ENCODE results near the gene PDK2.

The PDK2 gene

DNA sequence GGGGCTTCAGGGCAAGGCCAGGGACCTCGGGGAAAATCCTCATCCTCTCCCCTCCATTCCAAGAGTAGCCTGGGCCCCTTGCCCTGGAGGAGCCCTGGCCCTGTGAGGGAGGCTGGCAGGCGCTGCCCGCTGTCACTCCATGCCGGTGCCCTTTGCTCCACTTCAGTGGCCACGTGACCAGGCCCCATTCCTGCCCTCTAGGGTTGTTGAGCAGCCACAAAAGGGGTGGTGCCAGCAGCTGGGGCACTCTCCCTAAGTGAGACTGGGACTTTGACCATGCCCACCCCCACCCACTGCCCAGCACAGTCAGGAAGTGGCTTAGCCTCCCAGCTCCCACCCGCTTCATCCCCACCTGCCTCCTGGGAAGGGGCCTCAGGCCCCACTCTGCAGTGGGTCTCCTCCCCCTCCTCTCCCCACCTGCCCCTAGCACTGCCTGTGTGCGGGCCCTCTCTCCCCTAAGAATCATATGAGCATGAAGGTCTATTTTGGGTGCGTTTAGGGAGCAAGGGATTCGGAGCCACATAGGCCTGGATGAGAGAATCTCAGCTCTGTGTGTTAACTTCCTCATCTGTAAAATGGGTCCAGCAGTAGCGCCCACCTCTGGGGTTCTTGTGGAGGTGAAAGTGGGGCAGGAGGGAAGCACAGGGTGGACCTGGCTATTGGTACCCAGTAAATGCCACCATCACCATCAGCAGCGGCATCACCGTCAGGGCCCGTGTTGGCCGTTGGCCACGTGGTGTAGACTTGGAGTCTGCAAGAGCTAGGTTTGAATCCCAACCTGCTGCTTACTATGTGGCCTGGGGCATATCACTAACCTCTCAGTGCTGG is 7.2 kb downstream of the PDK2 start:
- DNase-seq: no peak

DNA sequence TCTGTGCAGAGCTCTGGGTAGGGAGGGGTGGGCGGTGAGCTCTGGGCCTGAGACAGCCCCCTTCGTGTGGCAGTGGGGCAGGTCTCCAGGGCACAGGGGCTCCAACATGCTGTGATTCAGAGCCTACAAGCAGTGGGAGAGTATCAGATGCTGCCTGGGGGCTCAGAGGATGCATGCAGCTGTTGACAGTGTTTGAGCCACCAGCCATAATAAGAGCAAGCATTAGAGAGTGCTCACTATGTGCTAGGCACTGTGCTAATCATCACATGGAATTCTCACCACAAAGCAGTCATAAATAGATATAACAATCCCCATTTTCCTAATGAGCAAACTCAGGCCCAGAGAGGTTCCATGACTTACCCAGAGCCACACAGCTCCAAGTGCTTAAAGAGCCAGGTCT is 8.1 kb downstream of the PDK2 start:
- no peak for DNase-seq

DNA sequence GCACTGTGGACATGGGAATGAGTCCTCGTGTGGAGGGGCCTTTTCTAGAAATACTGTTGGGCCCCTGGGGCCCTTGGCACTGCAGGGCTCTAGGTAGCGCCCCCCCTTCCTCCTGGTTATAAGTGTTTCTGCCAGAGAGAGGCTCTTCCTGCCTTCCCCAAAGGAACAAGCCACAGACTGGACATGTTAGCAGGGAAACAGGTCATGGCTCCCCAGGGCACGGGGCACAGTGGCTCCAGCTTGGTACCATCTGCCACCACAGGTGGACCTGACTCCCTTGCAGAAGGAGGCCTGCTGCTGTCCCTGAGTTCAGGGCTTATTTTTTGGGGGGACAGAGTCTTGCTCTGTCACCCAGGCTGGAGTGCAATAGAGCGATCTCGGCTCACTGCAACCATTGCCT is 8.8 kb downstream of the PDK2 start:
- no peak for DNase-seq

DNA sequence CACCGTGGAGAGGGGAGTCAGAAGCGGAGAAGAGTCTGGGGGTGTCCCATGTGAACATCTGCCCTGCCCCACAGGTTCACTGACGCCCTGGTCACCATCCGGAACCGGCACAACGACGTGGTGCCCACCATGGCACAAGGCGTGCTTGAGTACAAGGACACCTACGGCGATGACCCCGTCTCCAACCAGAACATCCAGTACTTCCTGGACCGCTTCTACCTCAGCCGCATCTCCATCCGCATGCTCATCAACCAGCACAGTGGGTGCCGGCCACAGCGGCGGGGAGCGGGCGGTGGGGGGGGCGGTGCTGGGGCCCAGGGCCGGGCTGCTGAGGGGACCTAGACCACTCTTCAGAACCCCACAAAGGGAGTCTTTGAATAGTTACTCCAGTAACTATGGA is 10.7 kb downstream of the PDK2 start:
- DNase-seq: no peak

DNA sequence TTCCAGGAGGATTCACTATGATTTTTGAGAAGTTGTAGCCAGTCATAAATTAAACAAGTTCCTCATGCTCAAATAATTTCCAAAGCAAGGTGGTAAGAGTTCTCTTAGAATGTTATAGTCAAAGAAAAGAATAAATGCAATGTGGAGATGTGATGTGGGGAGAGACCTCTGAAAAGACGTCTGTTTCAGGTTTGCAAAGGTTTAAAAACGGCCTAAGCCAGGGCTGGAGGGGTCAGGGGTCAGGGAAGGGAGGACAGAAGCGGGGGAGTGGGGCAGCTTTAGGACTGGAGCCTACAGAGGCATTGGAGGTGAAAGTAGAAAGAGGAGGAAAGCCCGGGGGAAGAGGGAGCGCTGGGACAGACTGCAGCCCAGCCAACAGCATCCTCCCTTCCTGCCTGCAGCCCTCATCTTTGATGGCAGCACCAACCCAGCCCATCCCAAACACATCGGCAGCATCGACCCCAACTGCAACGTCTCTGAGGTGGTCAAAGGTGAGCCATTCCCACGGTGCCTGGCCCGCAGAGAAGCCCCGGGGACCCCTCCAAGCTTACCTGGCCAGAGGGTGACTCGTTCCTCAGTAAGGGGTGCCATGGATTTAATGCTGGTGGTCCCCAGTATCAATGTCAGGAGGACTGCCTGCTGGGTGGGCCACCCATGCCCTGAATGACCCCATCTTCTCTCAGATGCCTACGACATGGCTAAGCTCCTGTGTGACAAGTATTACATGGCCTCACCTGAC is 11.4 kb downstream of the PDK2 start:
- DNase-seq: no peak

DNA sequence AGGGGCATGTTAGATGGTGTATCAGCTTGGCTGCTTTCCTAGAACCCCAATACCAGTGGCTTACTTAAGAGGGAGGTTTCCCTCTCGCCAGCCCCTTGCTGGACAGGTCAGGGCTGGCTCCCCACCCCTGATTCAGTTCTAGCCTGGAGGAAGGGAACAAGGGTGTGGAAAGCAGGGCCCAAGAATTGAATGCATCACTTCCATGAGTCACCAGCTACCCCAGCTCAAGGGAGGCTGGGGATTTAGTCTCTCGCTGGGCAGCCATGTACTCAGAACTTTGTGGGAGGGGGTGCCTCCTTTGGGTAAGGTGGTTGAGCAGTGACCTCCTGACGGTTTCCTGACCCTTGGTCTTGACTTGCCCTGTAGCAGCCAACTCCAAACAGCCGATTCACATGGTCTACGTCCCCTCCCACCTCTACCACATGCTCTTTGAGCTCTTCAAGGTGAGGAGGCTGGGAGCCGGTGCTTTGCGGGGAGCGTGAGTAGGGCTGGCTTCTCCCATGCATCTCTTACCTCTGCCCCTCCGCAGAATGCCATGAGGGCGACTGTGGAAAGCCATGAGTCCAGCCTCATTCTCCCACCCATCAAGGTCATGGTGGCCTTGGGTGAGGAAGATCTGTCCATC is 12.8 kb downstream of the PDK2 start:
- DNase-seq: no peak

DNA sequence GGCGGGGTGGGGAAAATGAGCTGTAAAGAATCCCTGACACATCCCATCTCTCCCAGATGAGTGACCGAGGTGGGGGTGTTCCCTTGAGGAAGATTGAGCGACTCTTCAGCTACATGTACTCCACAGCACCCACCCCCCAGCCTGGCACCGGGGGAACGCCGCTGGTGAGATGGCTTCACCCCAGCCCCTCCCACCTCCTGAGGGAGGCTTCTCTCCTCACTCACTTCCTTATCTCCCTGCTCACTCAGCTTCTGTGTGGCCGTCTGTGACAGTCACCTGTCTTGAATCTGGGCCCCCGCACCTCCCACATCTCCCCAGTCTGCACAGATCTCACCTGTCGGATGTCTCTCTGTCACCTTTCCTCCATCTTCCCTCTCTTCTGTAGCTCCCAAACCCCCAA is 13.4 kb downstream of the PDK2 start:
- DNase-seq: no peak

DNA sequence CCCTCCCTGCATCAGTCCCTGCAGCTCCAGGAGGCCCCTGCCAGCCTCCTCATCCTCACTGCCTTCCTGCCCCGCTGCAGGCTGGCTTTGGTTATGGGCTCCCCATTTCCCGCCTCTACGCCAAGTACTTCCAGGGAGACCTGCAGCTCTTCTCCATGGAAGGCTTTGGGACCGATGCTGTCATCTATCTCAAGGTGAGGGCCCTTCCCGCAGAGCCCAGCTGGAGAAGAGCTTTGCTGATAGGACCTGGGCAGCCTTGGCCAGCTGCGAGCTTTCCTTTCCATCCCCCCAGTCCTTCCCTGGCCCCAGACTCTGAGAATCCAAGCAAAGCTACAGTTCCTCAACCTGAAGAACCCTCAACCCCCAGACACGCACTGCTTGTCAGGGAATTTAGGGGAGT is 14.1 kb downstream of the PDK2 start:
- no peak for DNase-seq

DNA sequence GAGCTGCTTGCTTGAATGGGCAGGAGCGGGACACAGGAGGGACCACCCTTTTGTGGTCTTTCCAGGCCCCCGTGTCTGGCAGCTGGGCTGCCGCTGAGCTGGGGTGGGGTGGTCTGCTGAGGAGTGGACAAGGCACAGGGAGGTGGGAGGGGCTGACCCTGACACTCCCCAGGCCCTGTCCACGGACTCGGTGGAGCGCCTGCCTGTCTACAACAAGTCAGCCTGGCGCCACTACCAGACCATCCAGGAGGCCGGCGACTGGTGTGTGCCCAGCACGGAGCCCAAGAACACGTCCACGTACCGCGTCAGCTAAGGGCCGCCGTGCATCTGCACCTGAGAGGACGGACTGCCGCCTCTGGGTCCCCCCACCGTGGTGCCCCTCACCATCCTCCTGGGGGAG is 14.6 kb downstream of the PDK2 start:
- DNase-seq: no peak

DNA sequence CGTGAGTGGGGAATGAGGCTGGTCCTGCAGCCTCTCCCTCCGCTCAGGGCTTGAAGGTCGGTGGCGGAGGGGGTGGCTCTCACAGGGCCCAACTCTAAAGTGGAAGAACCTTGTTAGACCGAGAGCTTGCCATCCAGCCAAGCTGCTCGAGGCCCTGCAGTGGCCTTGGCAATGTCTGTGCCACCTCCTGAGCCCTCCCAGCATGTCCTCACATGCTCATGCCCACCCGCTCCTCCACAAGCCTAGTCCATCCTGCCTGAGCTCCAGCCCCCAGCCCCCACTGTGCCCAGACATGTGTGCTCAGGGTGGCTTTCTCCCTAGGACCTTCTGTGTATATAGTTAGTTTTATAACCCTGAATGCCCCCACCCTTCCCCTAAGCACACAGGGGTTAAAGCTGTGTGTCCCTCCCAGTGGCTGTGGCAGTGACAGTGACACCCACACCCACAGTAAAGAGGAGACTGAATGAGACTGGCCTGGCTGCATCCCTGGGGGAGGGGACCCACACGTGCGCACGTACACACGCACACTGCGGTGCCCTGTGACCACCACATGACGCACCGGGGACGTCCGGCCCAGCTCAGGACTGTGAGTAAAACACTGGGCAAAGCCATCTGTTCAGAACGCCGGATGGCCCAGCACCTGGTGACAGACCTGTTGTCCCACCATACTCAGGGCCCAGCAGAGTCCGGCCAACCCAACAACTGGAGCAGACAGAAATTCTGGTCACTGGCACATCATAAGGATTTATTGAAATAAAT is 15.6 kb downstream of the PDK2 start:
- DNase-seq: no peak

DNA sequence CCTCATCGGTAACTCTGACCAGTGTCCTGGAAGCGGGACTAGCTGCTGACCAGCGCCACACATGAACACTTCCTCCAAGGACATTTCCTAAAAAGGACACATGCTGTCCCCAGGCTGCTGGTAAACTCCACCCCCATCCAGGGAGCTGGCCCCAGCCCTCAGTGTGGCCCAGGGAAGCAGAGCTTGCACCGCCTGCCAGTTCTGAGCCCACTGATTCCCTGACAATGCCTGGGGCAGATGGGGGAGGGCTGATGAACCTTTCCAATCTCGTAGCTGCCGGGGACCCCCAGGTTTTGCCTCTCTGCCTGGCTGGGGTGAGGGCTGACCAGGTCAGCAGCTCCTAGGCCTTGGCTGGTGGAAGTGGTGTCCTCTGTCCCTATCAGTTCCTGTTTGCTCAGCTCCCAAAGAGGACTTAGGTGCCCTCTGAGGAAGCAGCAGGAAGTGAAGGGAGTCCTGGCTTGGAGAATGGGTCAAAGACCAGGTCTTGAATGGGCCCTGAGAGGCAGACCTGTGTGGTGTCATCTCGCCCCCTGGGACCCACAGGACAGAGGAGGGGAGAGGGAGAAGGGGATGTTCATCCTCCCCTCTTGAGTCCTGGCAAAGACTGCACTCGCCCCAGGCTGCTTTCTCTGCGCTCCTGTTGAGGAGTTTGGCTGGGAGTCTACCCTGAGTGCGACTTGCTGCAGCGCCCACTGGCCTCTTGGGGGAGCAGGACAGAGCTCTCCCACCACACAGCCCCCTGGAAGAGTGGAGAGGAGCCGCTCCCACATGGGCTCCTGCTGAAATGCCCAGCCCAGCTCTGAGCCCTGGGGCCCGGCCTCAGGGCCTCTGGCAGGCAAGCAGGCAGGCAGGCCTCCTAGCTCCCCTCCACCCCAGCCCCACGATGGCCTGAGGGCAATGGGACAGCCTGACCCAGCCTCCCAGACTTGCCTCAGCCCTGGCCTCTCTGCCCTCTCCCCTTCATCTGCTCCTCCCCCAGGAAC is 16.8 kb downstream of the PDK2 start:
- no peak for DNase-seq

DNA sequence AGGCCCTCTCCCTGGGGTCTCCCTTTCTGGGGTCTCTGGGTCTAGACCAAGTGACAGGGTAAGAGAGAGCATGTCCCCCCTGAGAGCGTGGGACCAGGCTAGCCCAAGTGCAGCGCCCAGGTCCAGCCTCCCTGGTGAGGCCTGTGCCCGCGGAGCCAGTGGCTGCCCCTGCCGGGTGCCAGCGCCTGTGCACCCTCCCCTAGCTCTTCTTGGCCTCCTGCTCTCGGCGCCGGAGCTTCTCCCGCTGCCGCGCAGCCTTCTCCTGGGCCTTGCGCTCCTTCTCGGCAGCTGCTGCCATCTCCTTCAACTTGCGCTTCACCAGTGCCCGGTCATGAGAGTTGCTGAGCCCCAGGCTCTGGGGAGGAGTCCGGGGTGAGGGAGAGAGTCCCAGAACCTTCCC is 17.5 kb downstream of the PDK2 start:
- DNase-seq: no peak

DNA sequence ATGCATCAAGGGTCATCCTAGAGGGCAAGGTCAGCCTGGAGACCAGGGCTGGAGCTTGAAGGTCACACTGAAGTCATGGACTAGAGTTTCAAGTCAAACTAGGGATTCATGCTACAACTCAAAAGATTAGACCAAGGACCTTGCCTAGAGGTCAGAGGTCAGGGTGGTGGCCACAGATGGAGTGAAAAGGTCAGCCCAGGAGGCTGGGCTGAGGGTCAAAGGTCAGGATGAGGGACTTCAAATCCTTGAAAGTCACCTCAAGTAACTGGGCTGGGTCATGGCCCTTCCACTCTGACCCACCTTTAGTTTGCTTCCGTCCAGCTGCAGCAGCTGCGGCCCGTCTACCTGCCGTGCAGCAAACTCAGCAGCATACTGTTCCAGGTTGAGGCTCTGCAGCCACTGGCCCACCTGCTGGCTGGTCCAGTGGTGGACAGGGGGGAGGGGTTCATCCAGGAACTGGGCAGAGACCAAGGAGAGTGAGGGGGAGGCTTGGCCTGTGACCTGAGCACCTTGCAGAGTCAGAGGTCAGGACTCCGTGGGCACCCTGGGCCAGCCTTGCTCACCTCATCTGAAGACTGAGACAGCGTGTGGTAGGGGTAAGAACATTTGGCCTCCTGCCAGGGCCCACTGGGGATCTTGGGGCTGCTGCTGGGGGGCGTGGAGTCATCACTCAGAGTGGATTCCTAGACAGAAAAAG is 18.6 kb downstream of the PDK2 start:
- no peak for DNase-seq

DNA sequence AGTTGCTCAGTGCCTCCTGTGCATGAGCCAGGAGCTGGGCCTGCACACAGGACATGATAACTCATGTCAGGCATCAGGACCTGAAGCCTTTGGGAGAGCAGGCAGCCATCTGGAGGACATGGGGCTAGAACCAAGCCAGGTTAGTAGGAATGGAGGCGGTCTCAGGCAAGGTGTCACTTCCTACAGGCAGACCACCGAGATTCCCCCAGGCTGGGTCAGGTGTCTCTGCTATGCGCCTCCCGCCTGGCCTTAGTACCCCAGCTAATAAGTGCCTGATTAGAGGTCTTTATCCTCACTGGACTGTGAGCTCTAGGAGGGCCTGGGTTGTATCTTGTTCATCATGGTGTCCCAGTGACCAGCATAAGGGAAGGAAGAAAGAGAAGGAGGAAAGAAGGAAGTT is 19.2 kb downstream of the PDK2 start:
- no peak for DNase-seq

DNA sequence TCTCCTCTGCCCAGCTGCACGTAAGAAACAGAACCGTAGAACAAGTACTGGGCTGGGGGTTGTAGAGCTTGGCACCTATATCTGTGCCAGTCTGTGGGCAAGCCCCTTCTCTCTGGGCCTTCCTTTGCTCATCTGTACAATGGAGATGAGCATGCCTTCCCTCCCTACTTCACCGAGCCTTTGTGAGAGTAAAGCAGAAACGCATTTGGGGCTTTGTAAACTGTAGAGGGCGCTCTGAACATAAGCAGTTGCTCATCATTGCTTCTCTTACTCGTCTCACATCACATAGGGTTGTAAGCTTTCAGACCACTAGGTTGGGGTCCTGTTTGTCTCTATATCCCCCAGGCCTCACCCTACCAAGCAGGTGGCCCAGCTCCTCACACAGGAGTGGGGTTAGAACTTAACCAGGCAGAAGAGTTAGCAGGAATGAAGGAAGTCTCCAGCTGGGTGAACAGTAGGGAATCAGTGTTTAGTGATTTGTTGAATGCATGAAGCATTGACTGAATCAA is 19.8 kb downstream of the PDK2 start:
- DNase-seq: no peak

DNA sequence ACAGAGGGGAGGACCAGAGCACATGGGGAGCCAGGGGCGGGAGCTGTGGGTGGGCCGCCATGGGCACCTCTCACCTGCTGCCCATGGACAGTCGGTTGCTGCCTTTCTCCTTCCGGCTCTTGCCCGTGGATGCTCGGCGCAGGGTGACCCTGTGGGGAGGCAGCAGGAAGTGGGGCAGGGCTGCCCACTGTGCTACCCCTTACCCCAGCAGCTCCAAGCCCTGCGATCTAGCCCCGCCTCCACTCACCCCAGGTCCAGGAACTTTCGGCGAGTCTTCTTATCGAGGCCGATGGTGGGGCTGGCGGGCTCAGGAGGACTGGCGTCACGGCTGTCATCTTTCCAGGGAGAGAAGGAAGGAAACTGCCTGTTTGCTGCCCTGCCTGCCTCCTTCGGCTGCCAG is 20.6 kb downstream of the PDK2 start:
- no peak for DNase-seq

DNA sequence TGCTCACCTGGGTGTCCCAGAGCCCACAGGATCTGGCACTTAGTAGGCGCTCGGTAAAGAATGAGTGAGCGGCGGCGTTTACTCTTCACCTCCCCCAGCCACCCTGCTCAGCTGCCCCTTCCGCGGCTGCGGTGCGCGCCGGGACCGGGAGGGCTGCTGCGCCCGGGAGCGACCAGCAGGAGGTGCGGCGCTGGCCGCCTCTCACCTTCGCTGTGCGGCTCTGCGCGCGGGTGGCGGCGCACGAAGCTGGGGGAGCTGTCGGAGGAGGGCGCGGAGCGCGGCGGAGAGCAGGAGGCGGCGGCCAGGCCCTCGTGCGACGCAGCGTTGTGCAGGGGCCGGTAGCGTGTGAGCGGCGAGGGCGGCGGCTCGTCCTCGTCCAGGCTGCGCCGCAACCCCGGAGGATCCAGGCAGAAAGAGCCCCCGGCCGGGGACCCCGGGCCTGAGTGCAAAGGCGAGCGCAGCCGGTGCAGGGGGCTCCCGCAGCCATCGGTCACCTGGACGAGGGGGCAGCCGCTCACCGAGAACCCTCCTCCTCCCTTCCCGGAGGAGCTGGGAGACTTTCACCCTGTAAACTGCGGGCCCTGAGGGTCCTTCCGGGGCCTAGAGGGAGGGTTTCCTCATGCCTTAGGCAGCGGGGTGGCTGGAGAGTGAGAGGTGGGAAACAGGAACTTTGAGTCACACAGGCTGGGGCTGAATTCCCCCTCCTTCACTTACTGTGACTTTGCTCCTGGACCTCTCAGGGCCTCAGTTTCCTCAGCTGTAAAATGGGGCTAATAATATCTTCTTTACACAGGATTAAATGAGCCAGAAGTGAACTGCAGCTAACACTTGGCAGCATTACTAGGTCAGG is 22.3 kb downstream of the PDK2 start:
- DNase-seq: no peak

DNA sequence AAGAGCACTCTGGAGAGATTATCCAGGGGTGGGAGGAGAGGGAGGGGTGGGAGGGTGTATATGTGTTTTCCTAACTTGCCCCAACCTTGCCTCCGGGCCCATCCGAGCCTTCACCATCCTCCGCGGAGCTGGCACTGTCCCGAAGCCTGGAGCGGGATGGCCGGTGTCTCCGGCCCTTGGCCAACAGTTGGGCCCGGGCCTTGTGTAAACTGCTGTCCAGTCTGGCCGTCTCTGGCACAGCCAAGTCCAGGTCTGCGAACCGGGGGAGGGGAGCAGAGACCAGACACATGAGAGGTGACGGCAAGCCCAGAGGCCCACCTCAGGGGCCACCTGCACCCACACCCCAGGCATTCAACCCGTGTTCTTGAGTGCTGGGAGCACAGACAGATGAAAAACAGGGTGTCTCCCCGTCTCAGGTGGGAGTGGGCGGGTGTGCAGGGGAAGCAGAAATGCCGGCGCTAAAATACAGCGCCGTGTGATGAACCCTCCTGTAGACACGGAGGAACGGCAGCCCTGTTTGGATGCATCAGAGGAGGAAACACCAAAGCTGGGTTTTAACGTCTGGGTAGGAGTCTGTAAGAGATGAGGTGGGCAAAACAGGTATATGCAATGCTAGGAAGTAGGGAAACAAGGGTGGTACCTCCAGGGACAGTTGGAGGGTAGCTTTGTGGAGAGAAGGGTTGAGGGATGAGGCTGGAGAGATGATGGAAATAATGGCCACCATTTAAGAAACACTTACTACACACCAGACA is 23.1 kb downstream of the PDK2 start:
- no peak for DNase-seq

DNA sequence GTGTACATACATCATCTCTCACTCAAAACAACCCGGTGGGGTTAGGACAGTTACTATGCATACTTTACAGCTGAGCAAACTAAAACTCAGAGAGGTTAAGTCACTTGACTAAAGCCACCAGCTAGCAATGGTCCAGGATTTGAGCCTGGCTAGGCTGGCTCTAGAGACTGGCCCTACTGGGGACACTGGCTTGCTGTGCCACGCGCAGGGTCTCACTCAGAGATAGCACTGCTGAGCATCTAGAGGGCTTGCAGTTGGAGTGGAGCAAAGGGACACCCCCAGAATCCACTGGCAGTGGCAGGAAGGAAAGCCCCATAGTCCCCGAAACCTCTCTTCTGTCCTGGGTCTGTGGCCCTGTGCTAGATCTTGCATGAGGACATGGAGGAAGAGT is 23.7 kb downstream of the PDK2 start:
- no peak for DNase-seq

Measured in NCI-H2171 (cell line).